ENCODE measurements around the gene KPNA1.
A peak's percentile ranks its signal among the peaks of the same experiment; 100 is the strongest.

Gene KPNA1

GRCh38 chr3:122469659-122470058, 45.1 kb downstream of the KPNA1 start:
- H3K9ac ChIP-seq (ENCODE audit: low read length) = peak overlapping the region; percentile 67
- H3K4me2 ChIP-seq (ENCODE audit: low read length) = peak overlapping the region; percentile 87
- no peaks in the 10 kb centered on the region for H3K9me3 ChIP-seq (ENCODE audit: insufficient read depth, low read length)
- no peaks in the 10 kb centered on the region for H3K27me3 ChIP-seq (ENCODE audit: low read depth, low read length)
- no peak overlapping the region for H2AFZ ChIP-seq (ENCODE audit: low read depth, low read length)
- H3K4me1 ChIP-seq (ENCODE audit: low read length) = peaks cover 47% of the 10 kb centered on the region
- peak overlapping the region; percentile 65 for H3K4me3 ChIP-seq (ENCODE audit: low read length)
- peaks cover 71% of the 10 kb centered on the region for H3K79me2 ChIP-seq (ENCODE audit: low read length)
- no peaks in the 10 kb centered on the region for H4K20me1 ChIP-seq (ENCODE audit: insufficient read depth, low read length)
- peak overlapping the region; percentile 96 for H3K27ac ChIP-seq (ENCODE audit: low read length)
- no peak for TF ChIP-seq EZH2phosphoT487 (IDR thresholded peaks at IDR 0.05; ENCODE audit: low read depth)
- TF ChIP-seq CTCF (IDR thresholded peaks at IDR 0.05; ENCODE audit: low read depth, low read length) = no peak
- peaks cover 4% of the 10 kb centered on the region for H3K36me3 ChIP-seq (replicated peaks; ENCODE audit: low read depth, low read length)

GRCh38 chr3:122468896-122469533, 45.7 kb downstream of the KPNA1 start:
- H3K9ac ChIP-seq (ENCODE audit: low read length) = peak overlapping the region; percentile 67
- H3K27ac ChIP-seq (ENCODE audit: low read length) = peak overlapping the region; percentile 96
- H3K4me1 ChIP-seq (ENCODE audit: low read length) = peaks cover 52% of the 10 kb centered on the region
- H3K79me2 ChIP-seq (ENCODE audit: low read length) = peaks cover 65% of the 10 kb centered on the region
- H3K27me3 ChIP-seq (ENCODE audit: low read depth, low read length) = no peaks in the 10 kb centered on the region
- no peaks in the 10 kb centered on the region for H3K9me3 ChIP-seq (ENCODE audit: insufficient read depth, low read length)
- peaks cover 4% of the 10 kb centered on the region for H3K36me3 ChIP-seq (replicated peaks; ENCODE audit: low read depth, low read length)
- TF ChIP-seq CTCF (IDR thresholded peaks at IDR 0.05; ENCODE audit: low read depth, low read length) = no peak
- no peak for TF ChIP-seq EZH2phosphoT487 (IDR thresholded peaks at IDR 0.05; ENCODE audit: low read depth)
- H3K4me2 ChIP-seq (ENCODE audit: low read length) = peak overlapping the region; percentile 87
- no peaks in the 10 kb centered on the region for H4K20me1 ChIP-seq (ENCODE audit: insufficient read depth, low read length)
- peak overlapping the region; percentile 65 for H3K4me3 ChIP-seq (ENCODE audit: low read length)
- no peak overlapping the region for H2AFZ ChIP-seq (ENCODE audit: low read depth, low read length)

GRCh38 chr3:122466701-122467240, 48.0 kb downstream of the KPNA1 start:
- Histone ChIP-seq H2AFZ (ENCODE audit: low read depth, low read length) (no peak overlapping the region), H3K4me1 (ENCODE audit: low read length) (peaks cover 52% of the 10 kb centered on the region), H3K27ac (ENCODE audit: low read length) (no peak overlapping the region), H3K27me3 (ENCODE audit: low read depth, low read length) (no peaks in the 10 kb centered on the region), H3K9ac (ENCODE audit: low read length) (no peak overlapping the region), H3K9me3 (ENCODE audit: insufficient read depth, low read length) (no peaks in the 10 kb centered on the region), H4K20me1 (ENCODE audit: insufficient read depth, low read length) (no peaks in the 10 kb centered on the region), H3K36me3 (replicated peaks; ENCODE audit: low read depth, low read length) (peaks cover 6% of the 10 kb centered on the region), H3K4me3 (ENCODE audit: low read length) (no peak overlapping the region), H3K79me2 (ENCODE audit: low read length) (peaks cover 42% of the 10 kb centered on the region), H3K4me2 (ENCODE audit: low read length) (no peak overlapping the region)
- TF ChIP-seq CTCF (IDR thresholded peaks at IDR 0.05; ENCODE audit: low read depth, low read length) (no peak), EZH2phosphoT487 (IDR thresholded peaks at IDR 0.05; ENCODE audit: low read depth) (no peak)

- Histone ChIP-seq H3K27me3 (ENCODE audit: low read depth, low read length) (no peaks in the 10 kb centered on the region), H3K9ac (ENCODE audit: low read length) (no peak overlapping the region), H3K36me3 (replicated peaks; ENCODE audit: low read depth, low read length) (peaks cover 9% of the 10 kb centered on the region), H3K27ac (ENCODE audit: low read length) (peak overlapping the region; percentile 38; the same call in 1 of the 2 replicates), H3K4me3 (ENCODE audit: low read length) (no peak overlapping the region), H4K20me1 (ENCODE audit: insufficient read depth, low read length) (no peaks in the 10 kb centered on the region), H2AFZ (ENCODE audit: low read depth, low read length) (no peak overlapping the region), H3K79me2 (ENCODE audit: low read length) (peaks cover 28% of the 10 kb centered on the region), H3K4me1 (ENCODE audit: low read length) (peaks cover 38% of the 10 kb centered on the region), H3K9me3 (ENCODE audit: insufficient read depth, low read length) (no peaks in the 10 kb centered on the region), H3K4me2 (ENCODE audit: low read length) (peak overlapping the region; percentile 20; the same call in 1 of the 2 replicates)
- no peak for TF ChIP-seq CTCF (IDR thresholded peaks at IDR 0.05; ENCODE audit: low read depth, low read length)
- no peak for TF ChIP-seq EZH2phosphoT487 (IDR thresholded peaks at IDR 0.05; ENCODE audit: low read depth)
These were observed 50.1 kb downstream of the KPNA1 start for GRCh38 chr3:122464659-122465058.
